NB4 (cell line): ENCODE measurements around the gene NPIPA7.
"Not testable (repeated sequence)": the region's sequence is repeated elsewhere in the genome, so short reads cannot be mapped to it uniquely, and the experiment has no call there.

Source experiments
- POLR2A ChIP-seq: IDR thresholded peaks from 2 replicates; pipeline ENCODE4 v1.6.1; 2011; ENCODE audit warnings: mild to moderate bottlenecking; ENCODE audit not compliant: insufficient read length; ENCODE audit errors: extremely low read depth
- TF ChIP-seq, protein P1 (sequence below): IDR thresholded peaks from one replicate; pipeline ENCODE4 v1.5.1; 2012; ENCODE audit warnings: low read depth, low read length
- TF ChIP-seq, protein P2 (sequence below): IDR thresholded peaks from 2 replicates; pipeline ENCODE4 v1.6.1; 2011; ENCODE audit warnings: low read depth, low read length

DNA sequence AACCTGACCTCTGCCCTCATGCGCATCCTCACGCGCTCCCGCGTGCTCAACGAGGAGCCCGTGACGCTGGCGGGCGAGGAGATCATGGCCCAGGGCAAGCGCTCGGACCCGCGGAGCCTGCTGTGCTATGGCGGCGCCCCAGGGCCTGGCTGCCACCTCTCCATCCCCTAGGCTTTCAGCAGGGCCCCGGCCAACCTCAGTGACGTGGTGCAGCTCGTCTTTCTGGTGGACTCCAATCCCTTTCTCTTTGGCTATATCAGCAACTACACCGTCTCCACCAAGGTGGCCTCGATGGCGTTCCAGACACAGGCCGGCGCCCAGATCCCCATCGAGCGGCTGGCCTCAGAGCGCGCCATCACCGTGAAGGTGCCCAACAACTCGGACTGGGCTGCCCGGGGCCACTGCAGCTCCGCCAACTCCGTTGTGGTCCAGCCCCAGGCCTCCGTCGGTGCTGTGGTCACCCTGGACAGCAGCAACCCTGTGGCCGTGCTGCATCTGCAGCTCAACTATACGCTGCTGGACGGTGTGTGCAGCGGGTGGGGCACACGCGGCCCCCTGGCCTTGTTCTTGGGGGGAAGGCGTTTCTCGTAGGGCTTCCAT lies 7.7 kb upstream of the NPIPA7 start:
- TF ChIP-seq, protein P1, sequence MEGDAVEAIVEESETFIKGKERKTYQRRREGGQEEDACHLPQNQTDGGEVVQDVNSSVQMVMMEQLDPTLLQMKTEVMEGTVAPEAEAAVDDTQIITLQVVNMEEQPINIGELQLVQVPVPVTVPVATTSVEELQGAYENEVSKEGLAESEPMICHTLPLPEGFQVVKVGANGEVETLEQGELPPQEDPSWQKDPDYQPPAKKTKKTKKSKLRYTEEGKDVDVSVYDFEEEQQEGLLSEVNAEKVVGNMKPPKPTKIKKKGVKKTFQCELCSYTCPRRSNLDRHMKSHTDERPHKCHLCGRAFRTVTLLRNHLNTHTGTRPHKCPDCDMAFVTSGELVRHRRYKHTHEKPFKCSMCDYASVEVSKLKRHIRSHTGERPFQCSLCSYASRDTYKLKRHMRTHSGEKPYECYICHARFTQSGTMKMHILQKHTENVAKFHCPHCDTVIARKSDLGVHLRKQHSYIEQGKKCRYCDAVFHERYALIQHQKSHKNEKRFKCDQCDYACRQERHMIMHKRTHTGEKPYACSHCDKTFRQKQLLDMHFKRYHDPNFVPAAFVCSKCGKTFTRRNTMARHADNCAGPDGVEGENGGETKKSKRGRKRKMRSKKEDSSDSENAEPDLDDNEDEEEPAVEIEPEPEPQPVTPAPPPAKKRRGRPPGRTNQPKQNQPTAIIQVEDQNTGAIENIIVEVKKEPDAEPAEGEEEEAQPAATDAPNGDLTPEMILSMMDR = not testable (repeated sequence)
- not testable (repeated sequence) for TF ChIP-seq POLR2A
- TF ChIP-seq, protein P2, sequence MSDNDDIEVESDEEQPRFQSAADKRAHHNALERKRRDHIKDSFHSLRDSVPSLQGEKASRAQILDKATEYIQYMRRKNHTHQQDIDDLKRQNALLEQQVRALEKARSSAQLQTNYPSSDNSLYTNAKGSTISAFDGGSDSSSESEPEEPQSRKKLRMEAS = not testable (repeated sequence)
